Activated CD8-positive, alpha-beta memory T cell treated with anti-CD3 and anti-CD28 coated beads for 1 hour (primary cell): ENCODE results near the gene ABCB11.

ENCODE experiments used
- DNase-seq, 2 donors: peaks; one replicate each; pipeline ENCODE4 v3.0.0-alpha.2; 2020; ENCODE audit warnings: low read depth in 1 of 2; ENCODE audit errors: extremely low read depth in 1 of 2

Gene ABCB11

DNA sequence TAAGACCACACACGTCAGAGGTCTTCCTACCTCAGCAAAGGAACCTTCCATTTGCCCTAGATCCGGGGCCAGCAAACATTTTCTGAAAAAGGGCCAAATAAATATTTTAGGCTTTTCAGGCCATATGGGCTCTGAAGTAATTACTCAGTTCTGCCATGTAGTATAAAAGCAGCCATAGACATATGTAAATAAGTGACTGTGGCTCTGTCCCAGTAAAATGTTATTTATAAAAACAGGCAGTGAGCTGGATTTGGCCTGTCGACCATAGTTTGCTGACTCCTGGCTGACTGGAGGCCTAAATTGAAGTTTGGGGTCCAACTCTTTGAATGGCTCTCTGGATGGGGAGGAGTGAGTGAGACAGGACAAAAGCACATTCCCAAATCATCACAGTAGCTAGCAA is 49.5 kb downstream of the ABCB11 start:
- DNase-seq: no peak

DNA sequence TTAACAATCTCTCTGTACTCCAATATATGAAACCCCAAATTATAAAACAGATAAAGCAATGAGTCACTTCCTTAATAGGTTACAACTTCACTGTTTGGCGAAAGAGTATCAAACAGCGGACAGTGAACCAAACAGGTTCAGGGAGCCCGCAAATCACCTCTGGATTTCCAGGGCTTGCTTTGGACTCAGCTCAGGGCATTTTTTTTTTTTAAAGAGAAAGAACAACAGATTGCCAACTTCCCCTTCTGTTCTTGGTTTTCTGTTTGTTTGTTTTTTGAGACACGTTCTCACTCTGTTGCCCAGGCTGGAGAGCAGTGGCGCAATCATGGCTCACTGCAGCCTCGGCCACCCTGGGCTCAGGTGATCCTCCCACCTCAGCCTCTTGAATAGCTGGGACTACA is 52.7 kb downstream of the ABCB11 start:
- DNase-seq: no peak

DNA sequence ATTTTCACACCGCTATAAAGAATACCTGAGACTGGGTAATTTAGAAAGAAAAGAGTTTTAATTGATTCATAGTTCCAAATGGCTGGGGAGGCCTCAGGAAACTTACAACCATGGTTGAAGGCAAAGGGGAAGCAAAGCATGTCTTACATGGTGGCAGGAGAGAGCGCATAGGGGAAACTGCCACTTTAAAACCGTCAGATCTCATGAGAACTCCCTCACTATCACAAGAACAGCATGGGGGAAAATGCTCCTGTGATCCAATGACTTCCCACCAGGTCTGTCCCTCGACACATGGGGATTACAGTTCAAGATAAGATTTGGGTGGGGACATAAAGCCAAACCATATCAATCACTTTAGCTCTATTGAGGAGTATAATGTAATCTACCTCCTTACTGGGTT is 53.5 kb downstream of the ABCB11 start:
- no peak for DNase-seq

DNA sequence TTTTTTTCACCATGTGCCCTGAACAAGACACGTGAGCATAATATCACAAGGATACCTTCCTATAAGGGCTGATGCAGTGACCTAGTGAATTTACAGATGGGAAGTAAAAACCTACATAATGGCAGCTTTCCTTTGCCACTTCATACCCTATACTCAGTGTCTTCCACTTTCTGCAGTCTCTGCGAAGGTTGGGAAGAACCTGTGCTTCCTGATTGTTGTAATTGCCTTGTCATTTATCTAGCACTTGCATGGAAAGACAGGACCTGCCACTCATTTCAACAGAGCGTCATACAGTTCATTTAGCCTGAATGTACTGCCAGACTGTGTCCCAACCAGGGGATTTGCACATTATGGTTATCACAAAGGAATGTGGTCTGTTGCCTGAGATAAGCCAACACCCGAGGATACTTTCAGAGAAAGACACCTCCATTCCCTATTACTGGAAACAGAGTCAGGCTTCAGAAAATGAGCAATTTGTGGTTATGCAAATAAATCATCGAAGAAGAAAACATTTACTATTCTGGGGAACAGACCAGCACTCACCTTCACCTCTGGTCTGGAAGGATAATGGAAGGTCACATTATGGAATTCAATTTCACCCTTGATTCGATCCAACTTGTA is 55.0 kb downstream of the ABCB11 start:
- DNase-seq: no peak

DNA sequence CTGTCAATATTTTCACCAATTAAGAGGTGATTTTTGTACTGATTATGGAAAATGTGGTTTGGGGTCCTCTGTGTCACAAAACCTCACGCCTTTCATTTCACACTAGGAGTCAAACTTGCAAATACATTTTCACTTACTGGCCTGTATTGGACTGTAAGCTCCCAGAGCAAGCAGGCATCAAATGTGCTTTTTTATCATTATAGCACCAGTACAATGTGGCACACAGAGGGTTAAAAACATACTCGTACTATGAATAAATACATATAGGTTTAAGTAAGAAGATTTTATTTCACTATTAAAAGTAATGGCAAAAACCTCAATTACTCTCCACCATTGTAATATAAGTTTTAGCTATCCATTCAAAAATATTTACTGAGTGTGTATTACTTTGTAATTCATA is 56.7 kb downstream of the ABCB11 start:
- DNase-seq: no peak

DNA sequence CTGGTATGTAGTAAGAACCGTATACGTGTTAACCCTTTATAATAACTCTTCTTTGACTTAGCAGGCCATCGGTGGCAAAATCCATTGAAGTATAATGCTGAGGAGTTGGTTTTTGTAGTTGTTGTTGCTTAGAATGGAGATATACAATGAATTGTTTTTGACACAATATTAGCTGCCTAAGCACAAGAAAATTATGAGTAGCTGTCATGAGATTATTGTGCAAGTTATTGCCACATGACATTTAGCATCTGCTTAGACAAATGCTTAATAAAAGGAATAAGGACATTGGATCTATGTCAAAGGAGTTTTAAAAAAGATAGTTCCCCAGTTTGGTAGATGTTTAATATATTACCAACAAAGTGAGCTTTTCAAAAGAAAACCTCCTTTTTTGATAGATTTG is 59.9 kb downstream of the ABCB11 start:
- DNase-seq: no peak

DNA sequence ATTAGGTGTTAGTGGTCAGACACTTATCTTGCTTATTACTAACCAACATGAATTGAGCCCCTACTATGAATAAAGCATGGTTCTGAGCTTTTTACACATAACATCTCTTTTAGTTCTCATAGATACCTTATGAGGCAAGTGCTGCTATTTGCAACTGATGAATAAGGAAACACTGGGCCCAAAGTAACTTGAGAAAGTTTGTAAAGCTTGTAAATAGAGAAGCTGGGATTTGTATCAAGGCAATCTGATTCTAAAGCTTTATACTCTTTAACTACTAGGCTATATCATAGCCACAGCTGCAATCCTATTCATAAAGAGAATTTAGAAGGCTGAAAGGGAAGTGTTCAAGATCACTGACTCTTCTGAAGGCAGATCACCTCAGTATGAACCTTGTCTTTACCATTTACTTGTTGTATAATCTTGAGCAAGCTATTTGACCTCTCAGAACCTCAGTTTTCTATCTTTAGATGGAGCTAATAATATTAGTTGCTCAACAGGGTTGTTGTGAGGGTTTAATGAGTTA is 60.4 kb downstream of the ABCB11 start:
- no peak for DNase-seq

DNA sequence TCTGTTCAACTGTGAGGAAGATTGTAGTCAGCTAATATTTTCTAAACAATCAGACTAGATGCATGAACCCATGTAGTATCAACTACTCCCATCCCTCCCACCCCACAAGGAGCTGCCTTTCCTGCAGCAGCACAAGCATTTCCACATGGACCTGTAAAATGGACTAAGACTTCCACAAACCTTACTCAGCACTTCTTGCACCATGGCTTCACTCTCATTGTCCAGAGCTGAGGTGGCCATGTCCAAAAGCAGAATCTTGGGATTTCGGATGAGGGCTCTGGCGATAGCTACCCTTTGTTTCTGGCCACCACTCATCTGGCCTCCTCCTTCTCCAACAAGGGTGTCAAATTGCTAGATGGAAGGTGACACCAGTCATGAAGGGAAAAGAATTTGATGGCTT is 61.3 kb downstream of the ABCB11 start:
- no peak for DNase-seq

DNA sequence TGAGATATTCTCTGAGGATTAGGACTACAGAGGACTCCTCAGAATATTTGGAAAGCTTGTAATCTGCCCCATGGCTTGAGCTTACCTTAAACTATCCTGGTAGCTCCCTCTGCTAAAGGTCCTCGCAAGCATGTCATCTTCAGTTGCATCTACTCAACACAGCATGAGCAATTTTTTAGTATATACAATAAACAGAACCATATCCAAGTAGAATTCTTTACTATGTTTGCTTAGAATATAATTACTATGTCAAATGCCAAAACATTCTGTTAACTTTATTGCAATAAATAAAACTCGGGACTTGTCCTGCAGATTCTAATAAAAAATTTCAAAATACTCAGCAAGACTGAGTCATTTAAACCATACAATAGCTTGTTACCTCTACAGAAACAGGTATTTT is 62.8 kb downstream of the ABCB11 start:
- no peak for DNase-seq

DNA sequence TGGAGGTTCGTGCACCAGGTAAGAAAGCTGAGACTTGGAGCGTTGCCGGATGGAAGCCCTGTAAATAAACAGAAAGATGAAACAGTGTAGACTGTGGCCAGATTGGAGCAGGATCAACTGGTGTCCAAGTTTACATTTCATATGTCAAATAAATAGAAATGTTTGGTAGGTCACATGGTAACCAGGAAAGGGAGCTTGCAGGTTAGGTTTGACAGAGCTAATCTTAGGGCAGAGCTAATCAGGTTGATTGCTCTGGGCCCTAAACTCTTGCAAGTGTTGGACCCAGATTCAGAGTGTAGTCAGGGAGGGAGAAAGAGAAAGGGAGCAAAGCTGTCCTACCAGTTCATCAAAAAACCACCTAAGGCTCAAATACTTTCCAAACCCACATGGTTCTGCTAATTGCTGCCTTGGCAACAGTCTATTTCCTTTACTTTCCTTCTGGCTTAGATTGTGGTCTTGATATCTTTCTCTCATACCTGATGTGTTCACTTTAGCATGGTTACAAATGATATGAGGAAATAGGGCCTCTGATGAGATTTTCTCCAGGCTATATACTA is 66.8 kb downstream of the ABCB11 start:
- no peak for DNase-seq

DNA sequence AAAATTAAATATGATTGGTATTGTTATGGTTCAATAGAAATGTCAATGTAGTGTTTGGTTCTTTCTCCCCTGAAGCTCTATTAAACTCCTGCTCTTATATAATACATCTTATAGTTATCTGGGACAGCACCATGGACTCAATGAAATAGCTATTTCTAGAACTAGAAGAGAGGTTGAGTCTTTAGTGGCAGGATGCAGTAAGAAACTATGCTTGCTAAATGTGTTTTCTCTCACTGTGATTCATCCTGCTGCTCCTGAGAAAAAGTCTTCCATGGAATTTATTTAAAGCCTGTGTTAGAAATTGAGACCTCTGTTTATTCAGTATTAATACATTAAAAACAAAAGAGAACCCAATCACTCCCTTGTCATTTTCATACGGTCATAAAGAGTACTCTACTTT is 68.5 kb downstream of the ABCB11 start:
- DNase-seq: no peak

DNA sequence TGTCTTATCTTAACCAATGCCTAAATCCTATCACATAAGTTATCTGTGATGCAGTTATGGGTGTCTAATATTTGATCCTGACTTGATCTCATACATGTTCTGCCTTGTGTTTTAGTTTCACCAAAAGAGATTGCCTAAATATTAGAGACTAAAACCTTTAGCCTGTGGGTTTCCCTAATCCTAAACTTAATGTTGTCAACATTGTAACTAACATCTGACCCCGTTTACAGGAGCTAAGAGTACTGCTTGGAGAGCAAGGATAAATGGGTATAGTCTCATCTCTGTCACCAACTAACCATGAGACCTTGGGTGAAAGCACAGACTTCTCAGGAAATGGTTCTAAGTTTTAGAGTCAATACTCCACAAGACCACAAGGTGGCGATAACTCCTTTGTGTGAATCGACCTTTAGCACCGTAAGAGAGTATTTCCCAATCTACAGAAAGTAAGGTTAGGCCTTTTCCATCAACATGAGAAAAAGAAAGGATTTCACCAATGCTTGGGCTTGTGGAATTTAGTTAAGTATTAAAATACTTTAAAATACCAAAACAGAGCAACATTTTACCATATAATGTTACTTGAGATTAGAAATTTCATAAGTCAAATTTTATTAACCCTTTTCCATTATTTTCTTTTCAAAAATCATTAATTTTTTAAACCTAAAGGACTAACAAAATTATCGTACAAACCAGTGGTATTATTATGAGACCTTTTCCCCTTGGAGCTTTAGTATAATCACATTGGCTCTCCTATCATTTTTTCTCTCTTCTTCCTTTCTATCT is 69.5 kb downstream of the ABCB11 start:
- peak in 1 of 2 donors; percentile 3 for DNase-seq

DNA sequence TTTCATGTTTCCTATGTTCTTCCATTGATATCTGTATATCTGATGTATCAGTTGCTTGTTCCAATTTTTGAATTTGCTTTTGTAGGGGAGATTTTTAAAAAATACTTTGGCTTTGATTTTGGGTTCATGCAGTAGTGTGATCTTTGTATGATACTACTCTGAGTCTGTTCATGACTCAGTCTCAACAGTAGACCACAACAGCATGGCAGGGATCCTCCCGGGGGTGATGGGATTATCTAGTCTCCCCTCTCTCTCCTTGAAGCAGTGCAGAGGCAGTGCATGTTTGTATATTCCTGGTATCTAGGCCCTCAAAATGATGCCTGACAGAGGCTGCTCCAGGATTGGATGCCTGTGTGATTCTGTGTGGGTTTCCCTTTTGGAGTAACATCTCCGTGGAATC is 74.7 kb downstream of the ABCB11 start:
- no peak for DNase-seq

DNA sequence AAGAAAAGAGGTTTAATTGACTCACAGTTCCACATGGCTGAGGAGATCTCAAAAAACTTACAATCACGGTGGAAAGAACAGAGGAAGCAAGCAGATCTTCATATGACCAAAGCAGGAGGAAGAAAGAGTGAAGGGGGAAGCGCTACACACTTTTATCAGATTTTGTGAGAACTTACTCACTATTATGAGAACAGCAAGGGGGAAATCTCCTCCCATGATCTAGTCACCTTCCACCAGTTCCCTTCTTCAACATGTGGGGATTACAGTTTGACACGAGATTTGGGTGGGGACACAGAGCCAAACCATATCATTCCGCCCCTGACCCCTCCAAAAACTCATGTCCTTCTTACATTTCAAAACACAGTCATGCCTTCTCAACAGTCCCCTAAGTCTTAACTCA is 75.8 kb downstream of the ABCB11 start:
- no peak for DNase-seq

DNA sequence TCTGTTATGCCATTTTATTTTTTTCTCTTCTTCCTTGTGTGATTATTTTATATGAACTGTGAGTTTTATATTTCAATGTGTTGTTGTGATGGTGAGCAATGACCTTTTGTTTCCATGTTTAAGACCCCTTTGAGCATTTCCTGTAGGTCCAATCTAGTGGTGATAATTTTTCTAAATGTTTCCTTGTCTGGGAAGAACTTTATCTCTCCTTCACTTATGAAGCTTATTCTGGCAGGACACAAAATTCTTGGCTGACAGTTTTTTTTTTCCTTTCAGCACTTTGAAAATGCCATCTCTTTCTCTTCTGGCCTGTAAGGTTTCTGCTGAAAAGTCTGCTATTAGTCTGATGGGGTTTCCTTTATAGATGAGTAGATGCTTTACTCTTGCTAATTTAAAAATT is 76.9 kb downstream of the ABCB11 start:
- DNase-seq: no peak

DNA sequence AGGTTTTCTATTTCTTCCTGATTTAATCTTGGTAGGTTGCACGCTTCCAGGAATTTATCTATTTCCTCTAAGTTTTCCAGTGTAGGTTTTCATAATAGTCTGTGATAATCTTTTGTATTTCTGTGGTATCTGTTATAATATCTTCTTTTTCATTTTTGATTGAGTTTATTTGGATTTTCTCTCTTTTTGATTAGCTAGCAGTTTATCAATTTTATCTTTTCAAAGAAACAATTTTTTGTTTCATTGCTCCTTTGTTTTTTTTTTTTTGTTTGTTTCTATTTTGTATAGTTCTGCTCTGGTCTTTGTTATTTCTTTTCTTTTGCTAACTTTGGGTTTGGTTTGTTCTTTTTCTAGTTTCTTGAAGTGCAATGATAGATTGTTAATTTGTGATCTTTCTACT is 78.7 kb downstream of the ABCB11 start:
- DNase-seq: no peak

DNA sequence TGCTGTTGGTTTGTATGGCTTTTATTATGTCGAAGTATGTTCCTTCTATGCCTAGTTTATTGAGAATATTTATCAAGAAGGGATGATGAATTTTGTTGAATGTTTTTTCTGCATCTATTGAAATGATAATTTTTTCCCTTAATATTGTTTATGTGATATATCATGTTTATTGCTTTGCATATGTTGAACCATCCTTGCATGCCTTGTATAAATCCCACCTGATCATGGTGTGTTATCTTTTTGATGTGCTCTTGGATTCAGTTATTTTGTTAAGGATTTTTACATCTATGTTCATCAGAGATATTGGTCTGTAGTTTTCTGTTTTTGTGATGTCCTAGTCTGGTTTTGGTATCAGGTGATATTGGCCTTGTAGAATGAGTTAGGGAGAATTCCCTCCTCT is 79.3 kb downstream of the ABCB11 start:
- no peak for DNase-seq

DNA sequence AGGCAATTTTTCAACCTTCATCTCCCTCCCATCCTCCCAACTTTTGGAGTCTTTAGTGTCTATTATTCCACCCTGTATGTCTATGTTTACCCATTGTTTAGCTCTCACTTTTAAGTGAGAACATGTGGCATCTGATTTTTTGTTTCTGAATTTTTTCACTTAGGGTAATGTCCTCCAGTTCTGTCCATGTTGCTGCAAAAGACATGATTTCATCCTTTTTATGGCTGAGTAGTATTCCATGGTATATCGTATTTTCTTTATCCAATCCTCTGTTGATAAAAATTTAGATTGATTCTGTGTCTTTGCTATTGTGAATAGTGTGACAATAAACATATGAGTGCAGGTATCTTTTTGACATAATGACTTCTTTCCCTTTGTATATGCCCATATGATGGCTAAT is 81.8 kb downstream of the ABCB11 start:
- DNase-seq: no peak

DNA sequence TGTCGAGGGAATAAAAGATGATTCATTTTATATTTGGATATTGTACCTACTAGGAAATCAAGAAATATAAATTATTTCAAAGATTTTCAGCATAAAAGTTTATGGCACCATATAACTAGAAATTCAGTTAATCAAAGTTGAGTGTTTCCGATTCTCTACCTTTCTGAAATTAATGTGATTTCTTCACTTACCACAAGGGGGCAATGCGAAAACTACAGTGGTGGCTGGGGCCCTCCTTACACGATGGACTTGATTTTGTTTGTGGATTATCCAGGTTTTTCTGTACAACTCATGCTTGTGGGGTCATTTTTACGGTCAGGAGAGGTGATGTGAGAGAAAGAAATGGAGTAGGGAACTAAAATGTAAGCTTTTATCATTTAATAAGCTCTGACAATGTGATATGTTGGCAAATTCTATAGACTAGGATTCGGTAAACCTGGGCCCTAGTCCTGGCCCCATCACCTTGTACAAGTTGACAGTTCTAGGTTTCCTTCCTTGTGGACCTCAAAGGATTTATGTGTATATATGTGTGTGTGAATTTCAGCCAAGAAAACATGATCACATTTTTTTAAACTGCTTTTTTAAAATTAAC is 82.4 kb downstream of the ABCB11 start:
- no peak for DNase-seq

DNA sequence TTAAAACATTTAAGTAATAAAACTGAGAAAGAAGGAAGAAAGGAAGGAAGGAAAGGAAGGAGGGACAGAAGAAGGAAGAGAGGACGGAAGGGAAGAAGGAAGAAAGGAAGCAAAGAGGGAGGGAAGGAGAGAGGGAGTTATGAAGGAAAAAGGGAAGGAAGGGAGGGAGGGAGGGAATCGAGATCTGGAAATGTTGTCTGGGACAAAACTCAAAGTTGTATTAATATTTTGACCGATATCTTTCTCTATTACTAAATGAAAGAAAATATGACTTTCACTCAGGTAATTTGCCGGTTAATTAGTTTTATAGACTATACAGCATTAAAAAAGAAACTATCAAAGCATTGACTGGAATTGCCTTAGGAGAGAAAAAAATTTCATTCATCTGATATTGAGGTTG is 85.6 kb downstream of the ABCB11 start:
- DNase-seq: no peak

DNA sequence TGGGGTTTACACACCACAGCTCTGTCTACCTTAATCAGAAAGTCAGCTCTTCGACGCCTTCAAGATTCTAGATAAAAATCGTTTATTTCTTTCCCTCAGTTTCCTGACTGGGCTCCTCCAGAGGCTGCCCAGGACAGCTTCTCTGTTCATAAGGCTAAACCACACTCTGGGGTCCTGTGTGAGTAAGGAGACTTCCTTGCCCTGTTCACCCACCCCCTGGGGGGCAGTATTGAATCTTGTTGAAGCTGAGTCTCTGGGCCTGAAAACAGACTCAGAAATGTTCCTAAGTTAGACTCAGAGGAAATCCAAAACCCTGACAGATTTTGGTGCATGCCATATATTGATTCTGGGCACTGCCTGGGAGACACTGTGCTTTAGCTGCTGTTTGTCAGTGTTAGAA is 87.1 kb downstream of the ABCB11 start:
- DNase-seq: no peak

DNA sequence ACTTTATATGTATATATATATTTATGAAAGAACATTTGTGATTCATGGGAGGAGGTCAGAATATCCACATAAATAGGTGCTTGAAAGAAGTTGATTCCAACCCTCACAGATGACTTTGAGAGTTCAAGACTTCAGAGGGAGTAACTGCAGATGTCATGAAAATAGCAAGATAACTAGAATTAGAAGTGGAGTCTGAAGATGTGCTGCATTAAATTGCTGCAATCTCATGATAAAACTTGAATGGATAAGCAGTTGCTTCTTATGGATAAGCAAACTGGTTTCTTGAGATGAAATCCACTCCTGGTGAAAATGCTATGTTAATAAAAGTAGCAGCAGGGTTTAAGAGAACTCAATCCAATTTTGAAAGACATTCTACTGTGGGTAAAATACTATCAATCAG is 89.8 kb downstream of the ABCB11 start:
- DNase-seq: no peak
